Ovary (tissue), 3 donors: ENCODE results near the gene GSK3A.

Experiments used
- EP300 ChIP-seq: sonication (generic); formaldehyde crosslinking; IDR thresholded peaks from one replicate; pipeline ENCODE4 v1.6.1; 2017; ENCODE audit warnings: antibody characterized with exemption
- POLR2A ChIP-seq: fragments of 450-650 bp; IDR thresholded peaks from one replicate; pipeline ENCODE4 v1.6.1; 2017; ENCODE audit warnings: antibody characterized with exemption, mild to moderate bottlenecking, moderate library complexity
- TF ChIP-seq, protein P1 (sequence below), 3 donors: fragments of 450-650 bp in 2 of 3; fragments of 200-600 bp in 1 of 3; IDR thresholded peaks; one replicate each; pipeline versions ENCODE4 v1.5.1 to v1.8.0; 2016 to 2022; ENCODE audit warnings: antibody characterized with exemption in 3 of 3, mild to moderate bottlenecking in 1 of 3
- donor health status: DM: no; HTN: no; CAD: no.

DNA sequence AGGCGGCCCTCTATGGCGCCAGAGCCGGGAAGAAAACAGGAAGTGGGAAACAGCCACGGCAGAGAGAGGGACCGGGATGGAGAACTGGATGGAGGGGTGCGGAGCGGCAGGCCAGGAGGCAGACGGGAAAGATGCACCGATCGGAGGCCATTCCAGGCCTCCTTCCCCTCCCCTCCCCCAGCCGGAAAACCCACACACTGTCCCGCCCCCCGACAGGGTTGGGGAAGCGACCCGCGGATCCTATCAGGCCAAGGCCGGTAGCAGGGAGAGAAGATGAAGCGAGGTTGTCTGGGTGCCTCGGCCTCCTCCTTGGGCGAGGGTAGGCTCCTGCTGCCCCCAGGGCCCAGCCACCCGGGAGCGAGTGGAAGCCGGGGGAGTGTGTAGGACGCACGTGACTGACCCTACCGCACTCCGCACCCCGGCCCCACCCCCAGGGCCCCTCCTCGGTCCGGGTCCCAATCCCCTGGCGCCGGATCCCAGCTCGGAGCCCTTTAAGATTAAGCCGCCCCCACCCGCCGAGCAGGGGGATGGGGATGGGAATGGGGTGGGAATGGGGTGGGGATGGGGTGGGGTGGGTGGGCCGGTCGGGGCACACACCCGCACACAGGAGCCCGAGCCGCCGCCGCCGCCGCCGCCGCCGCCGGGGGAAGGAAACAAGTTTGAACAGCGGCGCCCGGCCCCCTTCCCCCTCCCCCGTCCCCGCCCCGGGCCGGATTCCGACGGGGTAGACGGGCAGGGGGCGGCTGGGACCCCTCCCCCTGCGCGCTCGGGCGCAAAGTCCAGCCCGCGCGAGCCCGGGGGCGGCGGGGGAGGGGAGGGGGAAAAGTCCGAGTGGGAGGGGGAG, 11.1 kb upstream of the GSK3A start:
- TF ChIP-seq, protein P1, sequence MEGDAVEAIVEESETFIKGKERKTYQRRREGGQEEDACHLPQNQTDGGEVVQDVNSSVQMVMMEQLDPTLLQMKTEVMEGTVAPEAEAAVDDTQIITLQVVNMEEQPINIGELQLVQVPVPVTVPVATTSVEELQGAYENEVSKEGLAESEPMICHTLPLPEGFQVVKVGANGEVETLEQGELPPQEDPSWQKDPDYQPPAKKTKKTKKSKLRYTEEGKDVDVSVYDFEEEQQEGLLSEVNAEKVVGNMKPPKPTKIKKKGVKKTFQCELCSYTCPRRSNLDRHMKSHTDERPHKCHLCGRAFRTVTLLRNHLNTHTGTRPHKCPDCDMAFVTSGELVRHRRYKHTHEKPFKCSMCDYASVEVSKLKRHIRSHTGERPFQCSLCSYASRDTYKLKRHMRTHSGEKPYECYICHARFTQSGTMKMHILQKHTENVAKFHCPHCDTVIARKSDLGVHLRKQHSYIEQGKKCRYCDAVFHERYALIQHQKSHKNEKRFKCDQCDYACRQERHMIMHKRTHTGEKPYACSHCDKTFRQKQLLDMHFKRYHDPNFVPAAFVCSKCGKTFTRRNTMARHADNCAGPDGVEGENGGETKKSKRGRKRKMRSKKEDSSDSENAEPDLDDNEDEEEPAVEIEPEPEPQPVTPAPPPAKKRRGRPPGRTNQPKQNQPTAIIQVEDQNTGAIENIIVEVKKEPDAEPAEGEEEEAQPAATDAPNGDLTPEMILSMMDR (IDR thresholded peaks at IDR 0.05): no peak
- TF ChIP-seq EP300: no peak
- no peak for TF ChIP-seq POLR2A
